RWPE1 (cell line): ENCODE results near the gene CCDC73.
"Not testable (repeated sequence)": the region's sequence is repeated elsewhere in the genome, so short reads cannot be mapped to it uniquely, and the experiment has no call there.

Experiments
- CTCF ChIA-PET: fragments of 350-600 bp; sonication (Branson Sonifier 250); formaldehyde crosslinking; extraction: SDS; loops from one replicate; lab custom pipeline; 2021; lab: Yijun Ruan, JAX
- POLR2A ChIA-PET: fragments of 400-600 bp; formaldehyde crosslinking; extraction: SDS; loops from one replicate; lab custom pipeline; 2020; ENCODE audit warnings: antibody characterized with exemption; ENCODE audit not compliant: low non-redundant PET; lab: Yijun Ruan, JAX
- DNase-seq: peaks from one replicate; pipeline ENCODE4 v3.0.0; 2012; ENCODE audit warnings: low spot score
- H3K27ac ChIP-seq: fragments of 450-650 bp; 2 replicates; pipeline ENCODE4 v1.5.1; 2017
- TF ChIP-seq, protein P1 (sequence below): fragments of 450-650 bp; conservative IDR thresholded peaks from 2 replicates; pipeline ENCODE4 v1.5.1; 2017; ENCODE audit warnings: low read depth, mild to moderate bottlenecking

Gene CCDC73

GRCh38 chr11:32790916-32791315 lies 3.5 kb downstream of the CCDC73 start:
- CTCF ChIA-PET: interaction anchor here (0.9 to 1.3 kb wide), 2 partner anchors 105 to 405 kb away, joined by 4 read pairs; no protein-coding TSS in a partner anchor
- no peak for DNase-seq
- no peak overlapping the region for H3K27ac ChIP-seq
- TF ChIP-seq, protein P1, sequence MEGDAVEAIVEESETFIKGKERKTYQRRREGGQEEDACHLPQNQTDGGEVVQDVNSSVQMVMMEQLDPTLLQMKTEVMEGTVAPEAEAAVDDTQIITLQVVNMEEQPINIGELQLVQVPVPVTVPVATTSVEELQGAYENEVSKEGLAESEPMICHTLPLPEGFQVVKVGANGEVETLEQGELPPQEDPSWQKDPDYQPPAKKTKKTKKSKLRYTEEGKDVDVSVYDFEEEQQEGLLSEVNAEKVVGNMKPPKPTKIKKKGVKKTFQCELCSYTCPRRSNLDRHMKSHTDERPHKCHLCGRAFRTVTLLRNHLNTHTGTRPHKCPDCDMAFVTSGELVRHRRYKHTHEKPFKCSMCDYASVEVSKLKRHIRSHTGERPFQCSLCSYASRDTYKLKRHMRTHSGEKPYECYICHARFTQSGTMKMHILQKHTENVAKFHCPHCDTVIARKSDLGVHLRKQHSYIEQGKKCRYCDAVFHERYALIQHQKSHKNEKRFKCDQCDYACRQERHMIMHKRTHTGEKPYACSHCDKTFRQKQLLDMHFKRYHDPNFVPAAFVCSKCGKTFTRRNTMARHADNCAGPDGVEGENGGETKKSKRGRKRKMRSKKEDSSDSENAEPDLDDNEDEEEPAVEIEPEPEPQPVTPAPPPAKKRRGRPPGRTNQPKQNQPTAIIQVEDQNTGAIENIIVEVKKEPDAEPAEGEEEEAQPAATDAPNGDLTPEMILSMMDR: no peak
- POLR2A ChIA-PET: no interaction called here

DNA sequence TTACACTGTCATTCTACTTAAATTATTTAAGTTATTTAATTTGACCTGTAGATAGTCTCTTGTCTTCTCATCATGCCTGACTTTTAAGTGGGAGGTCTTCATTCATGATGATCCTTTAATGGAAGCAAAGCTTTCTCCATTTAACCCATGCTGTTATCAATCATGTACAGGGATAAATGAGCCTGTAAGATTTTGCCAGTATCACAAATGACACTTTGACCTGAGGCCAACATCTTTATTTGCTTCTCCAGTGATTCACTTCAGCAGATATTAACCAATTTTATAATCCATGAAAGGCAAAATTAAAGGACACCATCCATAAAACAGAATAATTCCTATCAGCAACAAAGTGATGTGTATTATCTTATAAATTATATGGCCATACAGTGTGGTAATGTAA lies 7.7 kb downstream of the CCDC73 start:
- DNase-seq: no peak
- CTCF ChIA-PET: interaction anchor here (0.6 kb wide), 1 partner anchor 1603 kb away, joined by 3 read pairs; no protein-coding TSS in a partner anchor
- POLR2A ChIA-PET: no interaction called here
- H3K27ac ChIP-seq: no peak overlapping the region
- TF ChIP-seq, protein P1: no peak

DNA sequence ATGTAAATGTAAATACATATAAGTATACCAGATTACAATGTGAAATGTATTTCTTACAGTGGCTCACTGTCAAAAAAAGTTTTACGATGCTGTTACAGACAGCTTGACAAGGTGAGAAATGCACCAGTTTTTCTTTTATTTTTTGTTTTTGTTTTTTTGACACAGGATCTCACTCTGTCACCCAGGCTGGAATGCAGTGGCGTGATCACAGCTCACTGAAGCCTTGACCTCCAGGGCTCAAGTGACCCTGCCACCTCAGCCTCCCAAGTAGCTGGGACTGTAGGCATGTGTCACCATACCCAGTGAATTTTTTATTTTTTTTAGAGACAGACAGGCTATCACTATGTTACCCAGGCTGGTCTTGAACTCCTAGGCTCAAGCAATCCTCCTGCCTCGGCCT lies 9.2 kb downstream of the CCDC73 start:
- TF ChIP-seq, protein P1: no peak
- CTCF ChIA-PET: no interaction called here
- POLR2A ChIA-PET: no interaction called here

GRCh38 chr11:32781721-32782120 lies 12.7 kb downstream of the CCDC73 start:
- ChIA-PET POLR2A (no interaction called here), CTCF (interaction anchor here (1.0 kb wide), 1 partner anchor 11 kb away, joined by 3 read pairs; no protein-coding TSS in a partner anchor)
- TF ChIP-seq, protein P1: no peak

More for the DNA sequence above, 9.2 kb downstream of the CCDC73 start:
- no peak for DNase-seq
- H3K27ac ChIP-seq: no peak overlapping the region

DNA sequence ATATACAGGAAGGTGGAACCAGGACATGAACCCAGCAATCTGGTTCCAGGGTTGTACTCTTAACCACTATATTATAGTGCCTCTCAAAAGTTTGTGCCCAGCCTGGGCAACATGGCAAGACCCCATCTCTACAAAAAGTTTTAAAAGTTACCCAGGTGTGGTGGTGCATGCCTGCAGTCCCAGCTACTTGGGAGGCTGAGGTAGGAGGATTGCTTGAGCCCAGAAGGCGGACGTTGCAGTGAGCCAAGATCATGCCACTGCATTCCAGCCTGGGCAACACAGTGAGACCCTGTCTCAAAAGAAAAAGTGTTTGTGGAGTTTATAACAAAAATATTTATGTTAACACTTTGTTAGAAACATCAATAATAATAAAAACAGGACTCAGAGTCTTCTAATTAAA lies 13.6 kb downstream of the CCDC73 start:
- CTCF ChIA-PET: interaction anchor here (1.0 kb wide), 1 partner anchor 11 kb away, joined by 3 read pairs; no protein-coding TSS in a partner anchor
- POLR2A ChIA-PET, H3K27ac ChIP-seq, DNase-seq: not testable (repeated sequence)

More at GRCh38 chr11:32781721-32782120, 12.7 kb downstream of the CCDC73 start:
- DNase-seq: no peak
- H3K27ac ChIP-seq: no peak overlapping the region

DNA sequence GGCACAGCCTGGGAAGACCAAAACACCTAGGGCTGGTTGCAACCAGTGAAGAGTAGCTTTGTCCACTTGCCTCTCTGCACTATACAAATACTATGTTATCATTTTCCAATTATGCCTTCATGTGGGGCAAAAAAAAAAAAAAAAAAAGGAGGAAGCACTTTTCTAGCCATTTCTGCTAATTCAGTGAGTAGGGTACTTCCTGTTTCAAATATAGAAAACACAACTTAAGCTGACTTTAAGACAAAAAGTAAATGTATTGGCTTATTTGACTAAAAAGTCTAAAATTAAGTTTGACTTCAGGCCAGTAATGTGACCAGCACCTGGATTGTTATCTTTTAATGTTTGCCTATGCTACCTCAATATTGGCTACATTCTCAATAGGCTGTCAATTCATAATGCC lies 15.3 kb downstream of the CCDC73 start:
- no peak for DNase-seq
- TF ChIP-seq, protein P1: no peak
- CTCF ChIA-PET: interaction anchor here (0.7 kb wide), 1 partner anchor 10 kb away, joined by 4 read pairs; no protein-coding TSS in a partner anchor
- H3K27ac ChIP-seq: no peak overlapping the region
- POLR2A ChIA-PET: no interaction called here

DNA sequence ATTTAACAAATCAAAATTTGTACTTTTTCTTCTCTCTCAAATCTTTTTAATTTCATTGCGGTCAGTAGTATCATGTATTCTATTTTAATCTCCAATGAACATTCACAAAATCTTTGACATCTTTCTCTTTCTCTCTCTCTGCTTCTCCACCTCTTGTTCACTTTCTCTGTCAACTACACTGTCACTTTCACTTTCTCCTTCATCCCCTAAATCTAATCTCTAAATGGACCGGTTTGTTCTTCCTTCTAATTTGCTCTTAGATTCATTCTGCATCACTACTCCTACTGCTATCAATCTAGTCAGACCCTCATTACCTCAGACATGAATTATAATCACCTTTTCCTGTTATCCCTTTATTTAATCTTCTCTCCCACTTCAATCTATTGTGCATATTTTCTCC lies 18.6 kb downstream of the CCDC73 start:
- ChIA-PET POLR2A (no interaction called here), CTCF (interaction anchor here (0.8 kb wide), 1 partner anchor 458 kb away, joined by 7 read pairs; no protein-coding TSS in a partner anchor)
- no peak for DNase-seq
- TF ChIP-seq, protein P1: no peak
- H3K27ac ChIP-seq: no peak overlapping the region
